ENCODE results near the gene PLCD3.

The PLCD3 gene

DNA sequence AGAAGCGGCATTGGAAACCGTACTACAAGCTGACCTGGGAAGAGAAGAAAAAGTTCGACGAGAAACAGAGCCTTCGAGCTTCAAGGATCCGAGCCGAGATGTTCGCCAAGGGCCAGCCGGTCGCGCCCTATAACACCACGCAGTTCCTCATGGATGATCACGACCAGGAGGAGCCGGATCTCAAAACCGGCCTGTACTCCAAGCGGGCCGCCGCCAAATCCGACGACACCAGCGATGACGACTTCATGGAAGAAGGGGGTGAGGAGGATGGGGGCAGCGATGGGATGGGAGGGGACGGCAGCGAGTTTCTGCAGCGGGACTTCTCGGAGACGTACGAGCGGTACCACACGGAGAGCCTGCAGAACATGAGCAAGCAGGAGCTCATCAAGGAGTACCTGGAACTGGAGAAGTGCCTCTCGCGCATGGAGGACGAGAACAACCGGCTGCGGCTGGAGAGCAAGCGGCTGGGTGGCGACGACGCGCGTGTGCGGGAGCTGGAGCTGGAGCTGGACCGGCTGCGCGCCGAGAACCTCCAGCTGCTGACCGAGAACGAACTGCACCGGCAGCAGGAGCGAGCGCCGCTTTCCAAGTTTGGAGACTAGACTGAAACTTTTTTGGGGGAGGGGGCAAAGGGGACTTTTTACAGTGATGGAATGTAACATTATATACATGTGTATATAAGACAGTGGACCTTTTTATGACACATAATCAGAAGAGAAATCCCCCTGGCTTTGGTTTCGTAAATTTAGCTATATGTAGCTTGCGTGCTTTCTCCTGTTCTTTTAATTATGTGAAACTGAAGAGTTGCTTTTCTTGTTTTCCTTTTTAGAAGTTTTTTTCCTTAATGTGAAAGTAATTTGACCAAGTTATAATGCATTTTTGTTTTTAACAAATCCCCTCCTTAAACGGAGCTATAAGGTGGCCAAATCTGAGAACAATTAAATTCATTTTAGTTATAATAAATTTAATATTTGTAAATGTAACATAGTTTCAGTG, 17.7 kb upstream of the PLCD3 start:
- DNase-seq (ENCODE audit: low read depth), result no peak

DNA sequence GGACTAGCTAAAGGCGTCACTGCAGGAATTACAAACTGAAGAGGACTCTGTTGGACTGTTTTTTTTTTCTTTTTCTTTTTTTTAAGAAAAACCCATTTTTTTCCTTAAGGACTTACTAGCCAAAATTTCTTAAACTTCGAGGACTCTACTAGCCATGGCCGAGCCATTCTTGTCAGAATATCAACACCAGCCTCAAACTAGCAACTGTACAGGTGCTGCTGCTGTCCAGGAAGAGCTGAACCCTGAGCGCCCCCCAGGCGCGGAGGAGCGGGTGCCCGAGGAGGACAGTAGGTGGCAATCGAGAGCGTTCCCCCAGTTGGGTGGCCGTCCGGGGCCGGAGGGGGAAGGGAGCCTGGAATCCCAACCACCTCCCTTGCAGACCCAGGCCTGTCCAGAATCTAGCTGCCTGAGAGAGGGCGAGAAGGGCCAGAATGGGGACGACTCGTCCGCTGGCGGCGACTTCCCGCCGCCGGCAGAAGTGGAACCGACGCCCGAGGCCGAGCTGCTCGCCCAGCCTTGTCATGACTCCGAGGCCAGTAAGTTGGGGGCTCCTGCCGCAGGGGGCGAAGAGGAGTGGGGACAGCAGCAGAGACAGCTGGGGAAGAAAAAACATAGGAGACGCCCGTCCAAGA, 16.8 kb upstream of the PLCD3 start:
- DNase-seq (ENCODE audit: low read depth), result peak; percentile 57

GRCh38 chr17:45148183-45149036, 16.1 kb upstream of the PLCD3 start, which contains the start of gene HEXIM1:
TSS of gene HEXIM1 (plus strand) at chr17:45148475. CDS start at chr17:45149191, 716 bp downstream.
- DNase-seq (ENCODE audit: low read depth), result peak; percentile 99

DNA sequence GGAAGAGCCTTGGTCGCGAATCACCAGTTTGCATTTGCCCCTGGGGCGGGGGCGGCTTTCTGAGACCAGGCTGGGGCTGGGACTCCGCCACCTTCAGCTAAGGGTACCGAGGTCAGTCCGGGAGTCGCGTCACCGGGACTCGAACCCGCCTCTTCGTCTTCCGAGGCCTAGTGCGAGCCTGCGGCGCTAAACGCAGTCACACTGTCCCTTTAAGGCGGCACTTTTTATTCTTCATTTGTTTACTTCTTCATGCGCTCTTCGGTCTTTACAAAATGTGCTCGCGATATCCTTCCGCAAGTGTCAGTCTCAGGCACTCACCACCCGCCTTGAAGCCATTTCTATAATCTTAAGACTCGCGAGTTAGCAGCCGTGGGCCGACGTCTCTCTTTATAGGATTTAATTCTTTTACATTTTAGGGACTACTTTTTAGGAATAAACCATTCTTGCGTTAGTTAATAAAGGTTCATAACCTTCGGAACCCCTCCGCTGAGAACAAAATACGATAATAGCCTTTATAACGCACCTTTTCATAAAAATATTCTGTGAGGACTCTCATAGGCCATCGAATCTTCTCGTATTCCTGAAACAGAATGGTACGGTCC, 15.4 kb upstream of the PLCD3 start:
- peak; percentile 50 for DNase-seq (ENCODE audit: low read depth)

DNA sequence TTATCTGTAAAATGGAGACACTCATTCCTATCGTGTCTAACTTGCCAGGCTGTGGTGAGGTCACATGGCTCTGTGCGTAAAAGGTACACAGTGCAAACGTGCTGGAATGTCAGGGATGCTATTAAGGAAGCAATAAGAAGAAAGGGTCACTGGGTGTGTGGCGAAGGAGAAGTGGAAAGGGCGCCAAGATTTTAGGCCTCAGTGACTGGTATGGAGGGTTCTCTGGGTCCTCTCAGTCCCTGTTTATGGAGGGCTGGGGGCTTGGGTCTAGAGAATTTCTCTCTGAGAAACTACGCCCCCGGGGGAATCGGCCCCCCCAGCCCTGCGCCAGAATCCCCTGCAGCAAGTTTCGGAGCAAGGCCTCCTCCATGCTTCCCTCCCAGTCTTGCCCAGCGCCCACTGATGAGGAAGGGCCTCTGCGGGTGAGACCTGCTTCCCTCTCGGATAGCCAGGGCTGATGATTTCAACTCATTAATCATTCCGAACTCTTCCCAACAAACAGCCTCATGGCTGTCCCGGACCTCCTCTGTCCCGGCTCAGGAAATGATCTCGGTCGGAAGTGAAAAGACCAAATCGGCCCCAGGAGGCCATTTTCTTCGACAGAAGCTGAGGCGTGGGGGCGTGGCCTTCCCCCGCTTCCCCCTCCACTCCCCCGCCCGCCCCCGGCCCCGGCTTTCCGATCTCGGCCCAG, 14.7 kb upstream of the PLCD3 start:
- peak; percentile 41 for DNase-seq (ENCODE audit: low read depth)

DNA sequence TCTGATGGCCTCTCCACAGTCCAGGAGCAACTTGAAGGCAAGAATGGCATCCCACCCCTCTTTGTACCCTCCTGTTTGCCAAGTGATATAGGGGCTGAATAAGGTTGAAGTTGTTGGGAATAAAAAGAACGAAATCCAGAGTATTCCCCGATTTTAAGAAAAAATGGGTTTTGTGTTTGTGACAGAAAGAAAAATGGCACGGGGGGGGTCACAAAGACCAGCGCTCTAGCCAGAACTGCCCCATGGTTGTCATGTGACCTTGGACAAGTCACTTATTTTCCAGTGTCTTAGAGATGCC, 14.2 kb upstream of the PLCD3 start:
- DNase-seq (ENCODE audit: low read depth), result no peak

DNA sequence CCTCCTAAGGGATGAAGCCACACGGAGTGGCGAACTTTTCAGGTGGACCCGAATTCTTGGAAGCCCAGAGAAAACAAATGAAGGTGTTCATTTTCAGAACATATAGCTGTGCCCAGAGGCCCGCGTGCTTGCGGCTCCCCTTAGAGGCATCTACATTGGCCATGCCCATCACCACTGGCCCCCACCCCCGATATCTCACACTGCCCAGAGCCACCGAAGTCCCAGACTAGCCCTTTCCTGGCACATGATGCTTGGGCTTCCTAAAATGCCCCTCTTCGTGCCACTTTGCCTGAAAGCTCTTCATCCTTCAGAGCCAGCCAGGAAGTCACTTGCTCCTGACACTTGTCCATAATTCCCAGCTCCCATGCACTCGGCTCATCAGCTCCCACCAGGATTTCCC, 13.9 kb upstream of the PLCD3 start:
- DNase-seq (ENCODE audit: low read depth), result no peak

- no peak for DNase-seq (ENCODE audit: low read depth)
Measured at GRCh38 chr17:45145035-45145389, 12.7 kb upstream of the PLCD3 start.

DNA sequence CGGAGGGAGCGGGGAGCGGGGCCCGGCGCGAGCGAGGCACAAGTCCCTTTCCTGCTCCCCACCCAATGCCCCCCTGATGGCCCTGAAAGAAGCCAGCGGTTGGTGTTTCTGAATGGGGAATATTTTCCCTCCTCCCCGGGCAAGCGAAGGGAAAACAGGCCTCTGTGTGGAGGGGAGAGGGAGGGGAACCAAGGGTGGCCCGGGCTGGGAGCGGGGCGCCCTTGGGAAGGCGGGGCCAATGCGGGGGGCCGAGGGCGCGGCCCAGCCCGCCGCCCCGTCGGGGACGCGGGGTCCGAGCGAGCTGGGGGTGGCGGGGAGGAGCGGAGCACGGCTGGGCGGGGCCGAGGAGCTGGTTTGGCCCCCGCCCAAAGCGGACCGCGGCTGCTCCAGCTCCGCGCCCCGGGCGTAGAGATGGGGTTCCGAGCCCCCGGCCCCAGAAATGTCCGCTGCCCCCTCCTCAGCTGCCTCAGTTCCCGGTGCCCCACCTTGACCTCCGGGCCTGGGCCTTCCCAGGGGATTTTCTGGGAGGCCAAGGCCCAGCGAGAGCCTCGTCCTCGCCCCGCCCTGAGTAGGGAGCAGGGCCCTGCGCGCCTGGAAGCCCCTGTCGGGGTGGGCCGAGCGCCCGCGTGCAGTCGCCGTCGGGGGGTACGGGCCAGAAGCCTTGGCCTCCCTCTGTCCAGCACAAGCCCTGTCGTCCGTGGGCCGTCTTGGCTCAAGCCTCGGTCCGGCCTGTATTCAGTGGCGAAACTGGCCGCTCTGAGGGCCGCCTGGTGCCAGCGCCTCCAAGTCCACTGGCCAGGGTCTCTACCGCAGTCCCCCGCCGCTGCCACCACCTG, 12.1 kb upstream of the PLCD3 start:
- no peak for DNase-seq (ENCODE audit: low read depth)

GRCh38 chr17:45143767-45144198, 11.5 kb upstream of the PLCD3 start:
- no peak for DNase-seq (ENCODE audit: low read depth)

- DNase-seq (ENCODE audit: low read depth), result no peak
Measured at GRCh38 chr17:45143094-45143670, 10.9 kb upstream of the PLCD3 start.

DNA sequence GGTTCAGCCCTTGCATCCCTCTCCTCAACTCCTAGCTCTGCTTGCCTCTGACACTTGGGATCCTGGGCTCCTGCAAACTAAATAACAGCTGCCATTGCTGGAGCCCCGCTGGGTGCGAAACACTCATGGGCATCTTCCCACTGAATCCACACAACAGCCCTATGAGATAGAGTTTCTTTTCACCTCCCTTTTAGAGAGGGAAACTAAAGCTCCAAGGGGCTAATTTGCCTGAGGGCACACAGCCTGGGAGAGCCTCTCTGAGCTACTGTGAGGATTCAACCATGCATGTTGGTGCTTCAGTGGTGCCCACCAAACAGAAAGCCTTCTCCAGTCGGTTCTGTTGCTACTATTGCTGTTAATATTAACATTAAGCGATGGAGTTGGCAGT, 7.2 kb upstream of the PLCD3 start:
- no peak for DNase-seq (ENCODE audit: low read depth)

- no peak for DNase-seq (ENCODE audit: low read depth)
Measured at GRCh38 chr17:45138911-45139532, 6.7 kb upstream of the PLCD3 start.

DNA sequence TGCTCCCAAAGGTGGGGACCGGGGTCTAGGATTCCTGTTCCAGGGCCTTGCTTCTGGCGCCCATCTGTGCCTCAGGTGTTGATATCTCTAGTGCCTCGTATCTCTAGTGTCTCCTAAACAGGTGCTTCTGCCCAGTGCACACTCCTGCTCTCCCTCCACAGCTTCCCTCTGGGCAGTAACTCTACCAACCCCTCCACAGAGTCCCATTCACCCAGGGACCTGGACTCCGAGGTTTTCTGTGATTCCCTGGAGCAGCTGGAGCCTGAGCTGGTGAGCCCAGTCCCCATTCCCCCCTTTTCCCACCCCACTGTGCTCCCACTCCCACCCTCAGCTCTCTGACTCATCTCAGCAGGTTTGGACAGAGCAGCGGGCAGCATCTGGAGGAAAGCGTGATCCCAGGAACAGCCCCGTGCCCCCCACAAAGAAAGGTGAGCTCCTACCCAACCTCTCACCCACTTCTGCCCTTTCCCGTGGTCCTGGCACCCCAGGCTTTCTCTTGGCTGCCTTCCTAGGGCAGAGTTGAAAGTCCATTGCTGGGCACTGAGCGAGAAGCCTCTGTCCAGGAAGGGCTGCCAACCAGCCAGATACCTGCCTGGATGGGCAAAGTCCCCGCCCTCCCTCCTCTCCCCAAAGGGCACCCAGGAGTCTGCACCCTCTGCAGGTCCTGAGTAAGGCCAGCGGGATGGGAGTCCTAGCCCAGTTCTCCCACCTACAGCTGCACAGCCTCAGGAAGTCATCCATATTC, 5.4 kb upstream of the PLCD3 start:
- no peak for DNase-seq (ENCODE audit: low read depth)

DNA sequence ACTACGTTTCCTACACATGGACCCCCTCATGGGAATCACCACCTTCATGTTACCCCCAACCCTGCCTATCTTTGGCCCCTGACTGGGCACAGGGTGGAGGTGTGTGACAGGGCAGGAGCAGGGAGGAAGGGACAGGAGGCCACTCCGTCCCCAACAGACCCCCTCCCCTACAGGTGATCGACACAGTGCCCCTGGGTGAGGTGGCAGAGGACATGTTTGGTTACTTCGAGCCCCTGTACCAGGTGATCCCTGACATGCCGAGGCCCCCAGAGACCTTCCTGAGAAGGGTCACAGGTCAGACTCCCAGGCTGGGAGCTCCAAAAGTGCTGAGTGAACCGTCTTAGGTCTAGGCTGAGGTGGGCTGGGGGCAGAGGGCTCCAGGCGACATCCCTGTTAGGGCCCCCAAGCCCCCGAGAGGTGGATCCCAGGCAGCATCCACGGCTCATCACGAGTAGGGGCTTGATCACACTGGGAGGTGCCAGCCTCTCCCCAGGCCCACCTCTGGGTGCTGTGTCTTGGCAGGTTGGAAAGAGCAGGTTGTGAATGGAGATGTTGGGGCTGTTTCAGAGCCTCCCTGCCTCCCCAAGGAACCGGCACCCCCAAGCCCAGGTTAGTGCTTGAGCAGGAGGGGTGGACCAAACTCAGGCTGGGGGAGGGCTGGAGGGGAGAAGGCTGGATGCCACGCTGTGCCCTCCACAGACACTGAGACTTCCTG, 4.7 kb upstream of the PLCD3 start:
- DNase-seq (ENCODE audit: low read depth), result no peak

GRCh38 chr17:45135978-45136791, 3.9 kb upstream of the PLCD3 start:
- no peak for DNase-seq (ENCODE audit: low read depth)

DNA sequence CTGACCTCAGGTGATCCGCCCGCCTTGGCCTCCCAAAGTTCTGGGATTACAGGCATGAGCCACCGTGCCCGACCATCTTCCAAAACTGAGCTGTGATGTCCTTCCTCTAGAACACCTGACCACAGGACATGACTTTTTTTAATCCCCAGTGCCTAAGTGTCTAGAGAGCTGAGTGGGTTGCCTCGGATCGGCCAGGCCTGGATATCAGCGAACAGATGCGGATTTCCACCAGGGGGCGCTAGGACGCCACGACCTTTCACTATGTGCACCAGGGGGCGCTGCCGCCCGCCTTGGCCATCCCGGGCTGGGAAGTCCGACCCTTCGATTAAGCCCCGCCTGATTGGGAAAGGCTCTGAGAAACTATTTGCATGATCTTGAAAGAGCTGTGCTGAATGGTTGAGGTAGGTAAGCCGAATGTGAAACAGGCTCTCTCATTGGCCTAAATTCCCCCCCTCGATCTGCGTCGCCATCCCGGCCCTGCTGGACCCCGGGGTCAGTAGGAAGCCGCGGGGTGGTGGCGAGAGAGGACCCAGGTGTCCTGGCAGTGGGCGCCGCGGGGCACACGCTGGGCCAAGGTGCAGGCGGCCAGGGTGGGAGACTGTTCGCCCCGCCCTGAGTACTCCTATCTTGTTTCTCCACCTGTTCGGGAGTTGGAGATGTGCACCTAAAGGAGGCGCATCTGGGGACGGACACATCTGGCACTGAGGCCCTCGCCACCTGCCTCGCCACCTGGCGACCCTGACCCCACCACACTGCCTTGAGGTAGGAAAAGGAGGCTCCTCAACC, 3.1 kb upstream of the PLCD3 start, which contains the start of gene ACBD4:
Gene ACBD4, plus strand, starts transcription at position 496 of the 786 bp plus-strand sequence. CDS start 458 bp downstream, outside the sequence.
- peak; percentile 96 for DNase-seq (ENCODE audit: low read depth)
